Activated CD8-positive, alpha-beta memory T cell treated with anti-CD3 and anti-CD28 coated beads for 4 hours (primary cell): Measurements from ENCODE around the gene ECE2.

Experiments
- DNase-seq, 2 donors: peaks; one replicate each; pipeline ENCODE4 v3.0.0-alpha.2; 2020; ENCODE audit warnings: low read depth in 2 of 2

ECE2 gene

GRCh38 chr3:184314700-184315542 lies 39.1 kb downstream of the ECE2 start:
- peak; percentile 41 to 42 for DNase-seq

GRCh38 chr3:184315543-184315867 lies 39.7 kb downstream of the ECE2 start:
- DNase-seq: no peak

- DNase-seq: no peak
Observed at GRCh38 chr3:184315871-184316661, 40.2 kb downstream of the ECE2 start.

- no peak for DNase-seq
Observed at GRCh38 chr3:184316792-184317191, 41.0 kb downstream of the ECE2 start.

- no peak for DNase-seq
Observed at GRCh38 chr3:184317201-184317600, 41.4 kb downstream of the ECE2 start.

- DNase-seq: peak in 1 of 2 donors; percentile 23
Observed at GRCh38 chr3:184320104-184320445, 44.3 kb downstream of the ECE2 start.

- no peak for DNase-seq
Observed at GRCh38 chr3:184321666-184322065, 45.8 kb downstream of the ECE2 start.

- no peak for DNase-seq
Observed at GRCh38 chr3:184322731-184323487, 47.1 kb downstream of the ECE2 start.

GRCh38 chr3:184323696-184324095 lies 47.9 kb downstream of the ECE2 start:
- DNase-seq: no peak

GRCh38 chr3:184325269-184325668 lies 49.4 kb downstream of the ECE2 start:
- DNase-seq: no peak

- DNase-seq: peak in 1 of 2 donors; percentile 13
Observed at GRCh38 chr3:184325715-184326369, 50.0 kb downstream of the ECE2 start.

GRCh38 chr3:184327171-184327570 lies 51.3 kb downstream of the ECE2 start:
- DNase-seq: no peak

GRCh38 chr3:184328516-184328915 lies 52.7 kb downstream of the ECE2 start:
- DNase-seq: no peak

- no peak for DNase-seq
Observed at GRCh38 chr3:184332370-184333090, 56.7 kb downstream of the ECE2 start.

- no peak for DNase-seq
Observed at GRCh38 chr3:184333190-184333589, 57.4 kb downstream of the ECE2 start.

GRCh38 chr3:184333700-184334099 lies 57.9 kb downstream of the ECE2 start:
- no peak for DNase-seq

- DNase-seq: peak in 1 of 2 donors; percentile 37
Observed at GRCh38 chr3:184334470-184335158, 58.8 kb downstream of the ECE2 start.

- DNase-seq: no peak
Observed at GRCh38 chr3:184335291-184335660, 59.5 kb downstream of the ECE2 start.

GRCh38 chr3:184335661-184336546 lies 60.1 kb downstream of the ECE2 start:
- peak; percentile 70 to 75 for DNase-seq
